ENCODE measurements around the gene KRTAP29-1.

Gene KRTAP29-1

GRCh38 chr17:41327411-41328120 is 24.9 kb upstream of the KRTAP29-1 start:
- no peak for DNase-seq (ENCODE audit: low read depth)

- no peak for DNase-seq (ENCODE audit: low read depth)
Measured at GRCh38 chr17:41326173-41327145, 23.8 kb upstream of the KRTAP29-1 start.

- DNase-seq (ENCODE audit: low read depth) = no peak
Measured at GRCh38 chr17:41325611-41326010, 23.0 kb upstream of the KRTAP29-1 start.

- DNase-seq (ENCODE audit: low read depth) = no peak
Measured at GRCh38 chr17:41325126-41325525, 22.5 kb upstream of the KRTAP29-1 start.

- DNase-seq (ENCODE audit: low read depth) = no peak
Measured at GRCh38 chr17:41324180-41325075, 21.8 kb upstream of the KRTAP29-1 start.

GRCh38 chr17:41322903-41323895 is 20.5 kb upstream of the KRTAP29-1 start:
- no peak for DNase-seq (ENCODE audit: low read depth)

- no peak for DNase-seq (ENCODE audit: low read depth)
Measured at GRCh38 chr17:41322094-41322902, 19.6 kb upstream of the KRTAP29-1 start.

GRCh38 chr17:41318231-41318630 is 15.6 kb upstream of the KRTAP29-1 start:
- no peak for DNase-seq (ENCODE audit: low read depth)

- DNase-seq (ENCODE audit: low read depth) = no peak
Measured at GRCh38 chr17:41315814-41316445, 13.3 kb upstream of the KRTAP29-1 start.

GRCh38 chr17:41315204-41315794 is 12.6 kb upstream of the KRTAP29-1 start, which contains the start of gene KRTAP17-1:
Gene KRTAP17-1, minus strand, starts transcription at chr17:41315710. Its CDS starts 60 bp downstream, at chr17:41315650.
- no peak for DNase-seq (ENCODE audit: low read depth)

- no peak for DNase-seq (ENCODE audit: low read depth)
Measured at GRCh38 chr17:41311111-41311510, 8.5 kb upstream of the KRTAP29-1 start.

- DNase-seq (ENCODE audit: low read depth) = no peak
Measured at GRCh38 chr17:41308918-41309359, 6.3 kb upstream of the KRTAP29-1 start, which contains the start of gene KRTAP16-1. Gene KRTAP16-1, minus strand, starts transcription at chr17:41309309. Its CDS starts 56 bp downstream, at chr17:41309253.

- peak; percentile 49 for DNase-seq (ENCODE audit: low read depth)
Measured at GRCh38 chr17:41308251-41308917, 5.7 kb upstream of the KRTAP29-1 start.

GRCh38 chr17:41307647-41308046 is 5.0 kb upstream of the KRTAP29-1 start:
- no peak for DNase-seq (ENCODE audit: low read depth)

- DNase-seq (ENCODE audit: low read depth) = no peak
Measured at GRCh38 chr17:41304091-41304490, 1.4 kb upstream of the KRTAP29-1 start.

GRCh38 chr17:41302981-41303380 is 330 bp upstream of the KRTAP29-1 start:
- DNase-seq (ENCODE audit: low read depth) = no peak

GRCh38 chr17:41301204-41301790 is 1.4 kb downstream of the KRTAP29-1 start:
- DNase-seq (ENCODE audit: low read depth) = no peak
